ENCODE results near the gene STX2.

STX2 gene

DNA sequence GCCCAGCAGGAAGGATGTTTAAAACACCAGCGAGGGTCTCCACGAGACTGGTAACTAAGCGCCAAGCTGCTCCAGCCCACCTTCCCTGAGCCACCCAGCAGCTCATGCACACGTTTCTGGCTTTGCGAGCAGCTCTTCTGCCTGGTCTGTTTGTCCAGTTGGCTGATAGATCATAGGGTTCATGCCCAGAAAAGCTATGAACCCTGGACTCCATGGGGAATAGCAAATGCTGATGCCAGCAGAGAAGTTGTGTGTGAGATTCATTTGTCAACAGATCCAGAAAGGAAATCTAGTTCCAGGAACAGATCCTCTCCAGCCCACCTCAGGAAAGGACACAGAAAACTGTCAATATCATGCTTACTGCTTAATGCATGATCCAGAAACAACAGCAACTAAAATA, 94.8 kb downstream of the STX2 start:
- TF ChIP-seq, protein P1, sequence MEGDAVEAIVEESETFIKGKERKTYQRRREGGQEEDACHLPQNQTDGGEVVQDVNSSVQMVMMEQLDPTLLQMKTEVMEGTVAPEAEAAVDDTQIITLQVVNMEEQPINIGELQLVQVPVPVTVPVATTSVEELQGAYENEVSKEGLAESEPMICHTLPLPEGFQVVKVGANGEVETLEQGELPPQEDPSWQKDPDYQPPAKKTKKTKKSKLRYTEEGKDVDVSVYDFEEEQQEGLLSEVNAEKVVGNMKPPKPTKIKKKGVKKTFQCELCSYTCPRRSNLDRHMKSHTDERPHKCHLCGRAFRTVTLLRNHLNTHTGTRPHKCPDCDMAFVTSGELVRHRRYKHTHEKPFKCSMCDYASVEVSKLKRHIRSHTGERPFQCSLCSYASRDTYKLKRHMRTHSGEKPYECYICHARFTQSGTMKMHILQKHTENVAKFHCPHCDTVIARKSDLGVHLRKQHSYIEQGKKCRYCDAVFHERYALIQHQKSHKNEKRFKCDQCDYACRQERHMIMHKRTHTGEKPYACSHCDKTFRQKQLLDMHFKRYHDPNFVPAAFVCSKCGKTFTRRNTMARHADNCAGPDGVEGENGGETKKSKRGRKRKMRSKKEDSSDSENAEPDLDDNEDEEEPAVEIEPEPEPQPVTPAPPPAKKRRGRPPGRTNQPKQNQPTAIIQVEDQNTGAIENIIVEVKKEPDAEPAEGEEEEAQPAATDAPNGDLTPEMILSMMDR (IDR thresholded peaks at IDR 0.05) = no peak
- no peak for DNase-seq
- intact Hi-C loops (cut with DNase I; ENCODE audit: low total_unique reads) = no loop called here

DNA sequence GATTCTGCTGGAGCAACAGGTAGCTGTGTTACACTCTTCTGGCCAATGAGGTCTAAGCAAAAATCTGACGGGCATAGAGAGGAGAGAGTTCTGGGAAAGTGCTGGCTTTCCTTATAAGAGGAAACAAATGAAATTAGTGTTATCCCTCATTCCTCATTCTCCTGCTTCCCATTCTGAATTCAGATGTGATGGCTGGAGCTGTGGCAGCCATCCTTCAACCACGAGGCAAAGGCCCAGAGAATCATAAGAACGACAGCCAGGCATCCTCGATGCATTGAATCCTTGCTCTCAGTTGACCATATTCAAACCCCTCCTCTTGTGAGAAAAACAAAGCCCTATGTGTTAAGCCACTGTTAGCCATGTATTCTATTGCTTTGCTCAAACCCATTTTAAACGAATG, 95.4 kb downstream of the STX2 start:
- H3K4me3 ChIP-seq = no peak overlapping the region
- DNase-seq = no peak
- intact Hi-C loops (cut with DNase I; ENCODE audit: low total_unique reads) = no loop called here
- peaks cover 0 to 19% of the 10 kb centered on the region in 2 donors for H3K27me3 ChIP-seq
- no peak overlapping the region for H3K27ac ChIP-seq
- TF ChIP-seq, protein P1 (IDR thresholded peaks at IDR 0.05) = no peak
- peaks cover 0 to 7% (median 0%) of the 10 kb centered on the region in 4 donors for H3K4me1 ChIP-seq
- peaks cover 0 to 6% (median 4%) of the 10 kb centered on the region in 3 donors for H3K9me3 ChIP-seq
- H3K36me3 ChIP-seq = no peaks in the 10 kb centered on the region

More for the DNA sequence above, 94.8 kb downstream of the STX2 start:
- Histone ChIP-seq H3K4me1 (peaks cover 0 to 7% (median 0%) of the 10 kb centered on the region in 4 donors), H3K9me3 (peaks cover 0 to 4% (median 3%) of the 10 kb centered on the region in 3 donors), H3K36me3 (no peaks in the 10 kb centered on the region), H3K27ac (no peak overlapping the region), H3K27me3 (peaks cover 0 to 20% of the 10 kb centered on the region in 2 donors), H3K4me3 (no peak overlapping the region)

DNA sequence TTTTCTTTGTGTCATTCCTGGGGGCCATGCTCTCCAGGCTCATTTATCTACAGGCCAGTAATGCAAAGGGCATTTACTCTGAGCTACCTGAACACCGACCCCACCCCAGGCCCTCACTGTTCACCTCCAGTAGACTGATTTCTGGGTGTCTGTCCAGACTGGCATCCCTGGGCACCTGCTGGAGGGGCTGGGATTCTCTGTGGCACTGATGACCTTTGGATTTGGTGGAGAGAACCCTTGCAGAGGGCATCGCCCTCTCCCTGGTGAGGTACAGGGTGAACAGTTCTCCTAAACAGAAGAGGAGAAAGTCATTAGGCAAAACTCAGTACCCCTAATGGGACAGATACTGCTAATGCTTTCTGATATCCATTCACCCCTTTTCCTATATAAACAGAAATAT, 95.9 kb downstream of the STX2 start:
- H3K4me1 ChIP-seq = peaks cover 0 to 5% (median 0%) of the 10 kb centered on the region in 4 donors
- peaks cover 0 to 21% of the 10 kb centered on the region in 2 donors for H3K27me3 ChIP-seq
- H3K27ac ChIP-seq = no peak overlapping the region
- TF ChIP-seq, protein P1 (IDR thresholded peaks at IDR 0.05) = no peak
- H3K4me3 ChIP-seq = no peak overlapping the region
- H3K9me3 ChIP-seq = peaks cover 0 to 9% (median 6%) of the 10 kb centered on the region in 3 donors
- intact Hi-C loops (cut with DNase I; ENCODE audit: low total_unique reads) = no loop called here
- no peak for DNase-seq
- no peaks in the 10 kb centered on the region for H3K36me3 ChIP-seq

DNA sequence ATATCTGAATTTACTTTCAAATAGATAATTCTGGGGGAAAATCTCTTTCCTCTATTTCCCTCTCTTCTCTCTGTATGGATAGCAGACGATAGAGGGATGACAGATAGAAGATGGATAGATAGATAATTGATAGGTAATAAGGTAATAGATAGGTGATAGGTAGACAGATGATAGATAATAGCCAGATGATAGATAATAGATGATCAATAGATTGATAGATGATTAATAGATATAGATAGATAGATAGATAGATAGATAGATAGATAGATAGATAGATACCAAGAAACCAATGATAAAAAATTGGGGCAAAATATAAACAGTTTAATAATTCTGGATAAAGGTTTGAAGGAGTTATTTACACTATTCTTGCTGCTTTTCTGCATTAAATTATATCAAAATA, 96.3 kb downstream of the STX2 start:
- no peak for DNase-seq
- Histone ChIP-seq H3K27me3 (peaks cover 0 to 23% of the 10 kb centered on the region in 2 donors), H3K9me3 (peaks cover 0 to 9% (median 6%) of the 10 kb centered on the region in 3 donors), H3K36me3 (no peaks in the 10 kb centered on the region), H3K27ac (no peak overlapping the region), H3K4me1 (peaks cover 0 to under 1% (median 0%) of the 10 kb centered on the region in 4 donors), H3K4me3 (no peak overlapping the region)
- TF ChIP-seq, protein P1 (IDR thresholded peaks at IDR 0.05) = no peak
- intact Hi-C loops (cut with DNase I; ENCODE audit: low total_unique reads) = no loop called here

DNA sequence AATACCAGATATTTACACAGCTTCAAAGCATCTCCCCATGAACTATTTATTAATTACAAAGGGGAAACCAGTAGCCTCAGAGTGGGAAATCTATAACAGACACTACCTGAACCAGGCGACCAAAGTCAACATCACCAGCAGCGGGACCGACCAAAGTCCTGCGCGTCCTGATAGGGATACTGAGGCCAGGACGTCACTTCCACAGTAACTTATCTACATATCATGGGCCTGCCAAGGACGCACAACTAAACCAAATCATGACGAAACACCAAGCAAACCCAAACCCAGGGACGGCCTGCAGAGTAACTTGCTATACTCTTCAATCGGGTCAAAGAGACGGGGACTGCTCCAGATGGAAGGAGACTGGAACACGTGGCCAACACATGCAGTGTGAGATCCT, 96.9 kb downstream of the STX2 start:
- Histone ChIP-seq H3K9me3 (peaks cover 0 to 9% (median 6%) of the 10 kb centered on the region in 3 donors), H3K4me1 (no peaks in the 10 kb centered on the region), H3K27me3 (peaks cover 0 to 23% of the 10 kb centered on the region in 2 donors), H3K36me3 (no peaks in the 10 kb centered on the region), H3K4me3 (no peak overlapping the region), H3K27ac (no peak overlapping the region)
- intact Hi-C loops (cut with DNase I; ENCODE audit: low total_unique reads) = no loop called here
- no peak for DNase-seq
- TF ChIP-seq, protein P1 (IDR thresholded peaks at IDR 0.05) = no peak

All from tibial artery (tissue), 4 donors.